ENCODE measurements around the gene RALGAPA1. TPM values are rescaled to one million over a fixed set of nuclear protein-coding genes. Genes with fewer than 3 reads are reported as not detected.
"Not testable (repeated sequence)": the region's sequence is repeated elsewhere in the genome, so short reads cannot be mapped to it uniquely, and the experiment has no call there.

The RALGAPA1 gene
- polyA plus RNA-seq, 1 donor, result 23.0 TPM

DNA sequence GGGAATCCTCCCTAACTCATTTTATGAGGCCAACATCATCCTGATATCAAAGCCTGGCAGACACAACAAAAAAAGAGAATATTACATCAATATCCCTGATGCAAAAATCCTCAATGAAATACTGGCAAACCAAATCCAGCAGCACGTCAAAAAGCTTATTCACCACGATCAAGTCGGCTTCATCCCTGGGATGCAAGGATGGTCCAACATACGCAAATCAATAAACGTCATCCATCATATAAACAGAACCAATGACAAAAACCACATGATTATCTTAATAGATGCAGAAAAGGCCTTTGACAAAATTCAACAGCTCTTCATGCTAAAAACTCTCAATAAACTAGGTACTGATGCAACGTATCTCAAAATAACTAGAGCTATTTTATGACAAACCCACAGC, 189.1 kb downstream of the RALGAPA1 start:
- not testable (repeated sequence) for DNase-seq

- not testable (repeated sequence) for DNase-seq
These were observed 189.6 kb downstream of the RALGAPA1 start for GRCh38 chr14:35619461-35619860.

DNA sequence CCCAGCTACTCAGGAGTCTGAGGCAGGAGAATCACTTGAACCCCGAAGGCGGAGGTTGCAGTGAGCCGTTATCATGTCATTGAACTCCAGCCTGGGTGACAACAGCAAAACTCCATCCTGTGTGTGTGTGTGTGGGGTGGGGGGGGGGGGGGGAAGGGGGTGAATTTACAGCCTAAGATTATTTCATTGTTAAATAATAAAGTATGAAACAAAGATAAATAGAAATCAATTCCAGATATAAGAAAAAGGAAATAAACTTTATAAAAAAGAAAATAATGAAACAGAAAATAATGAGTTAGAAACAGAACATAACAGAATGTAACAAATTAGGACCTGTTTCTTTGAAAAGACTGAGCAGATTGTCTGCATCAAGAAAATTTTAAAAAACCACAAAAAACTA, 191.6 kb downstream of the RALGAPA1 start:
- DNase-seq, result no peak

GRCh38 chr14:35607380-35607779, 201.7 kb downstream of the RALGAPA1 start:
- no peak for DNase-seq

- DNase-seq, result no peak
These were observed 208.8 kb downstream of the RALGAPA1 start for GRCh38 chr14:35600253-35600652.

- DNase-seq, result no peak
These were observed 214.5 kb downstream of the RALGAPA1 start for GRCh38 chr14:35594616-35595015.

GRCh38 chr14:35587373-35587772, 221.7 kb downstream of the RALGAPA1 start:
- DNase-seq, result not testable (repeated sequence)

GRCh38 chr14:35578639-35579038, 230.5 kb downstream of the RALGAPA1 start:
- no peak for DNase-seq

DNA sequence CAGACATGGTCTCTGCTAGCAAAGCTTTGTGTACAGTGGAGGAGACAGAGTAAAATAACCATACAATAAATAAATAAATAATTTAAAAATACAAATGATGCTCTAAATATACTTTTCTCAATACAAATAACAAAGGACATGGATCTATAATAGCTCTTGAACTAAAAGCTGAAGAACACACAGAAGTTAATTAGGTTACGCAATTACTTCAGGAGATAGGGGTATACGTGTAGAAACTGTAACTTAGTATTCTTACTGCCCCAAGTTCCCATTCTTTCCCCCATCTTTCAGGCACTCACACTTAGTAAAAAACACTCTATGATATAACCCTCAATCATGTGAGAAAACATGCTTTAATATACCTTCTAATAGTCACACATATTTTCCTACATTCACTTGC, 231.0 kb downstream of the RALGAPA1 start:
- no peak for DNase-seq

- no peak for DNase-seq
These were observed 232.2 kb downstream of the RALGAPA1 start for GRCh38 chr14:35576856-35577255.

DNA sequence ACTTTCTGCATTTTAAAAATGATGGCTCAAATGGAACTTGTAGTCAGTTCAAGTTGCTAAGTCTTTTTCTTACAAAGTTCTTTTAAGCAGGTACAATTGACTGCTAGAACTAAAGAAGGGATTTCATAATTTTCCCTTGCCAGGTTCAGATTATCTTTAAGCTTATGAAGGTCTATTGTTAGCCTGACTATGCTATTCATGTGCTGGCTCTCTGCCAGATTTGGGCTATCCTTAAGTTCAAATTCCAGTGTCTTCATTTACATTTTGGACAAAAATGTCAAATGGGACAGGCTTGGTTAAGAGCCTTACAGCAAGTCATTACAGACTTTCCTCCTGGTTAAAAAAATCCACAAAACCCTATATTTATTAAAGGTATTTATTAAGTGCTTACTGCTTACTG, 232.8 kb downstream of the RALGAPA1 start:
- no peak for DNase-seq

DNA sequence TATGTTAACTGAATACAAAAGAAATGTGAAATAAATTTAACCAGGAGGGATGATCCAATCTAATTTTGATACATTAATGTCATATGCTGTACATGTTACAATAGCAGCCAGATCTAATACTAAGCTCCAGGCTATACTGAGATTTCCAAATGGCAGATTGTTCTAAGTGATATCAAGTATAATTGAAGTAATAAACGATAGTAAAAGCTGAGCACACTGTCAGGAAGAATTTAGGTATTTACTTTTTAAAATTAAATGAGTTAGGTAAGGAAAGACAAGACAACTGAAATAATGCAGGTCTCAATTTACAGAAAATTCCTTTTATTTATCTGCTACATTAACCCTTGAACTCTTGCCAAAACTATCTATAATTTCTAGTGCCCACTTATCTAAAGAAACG, 235.2 kb downstream of the RALGAPA1 start:
- DNase-seq, result no peak

GRCh38 chr14:35571598-35571997, 237.5 kb downstream of the RALGAPA1 start:
- DNase-seq, result no peak

DNA sequence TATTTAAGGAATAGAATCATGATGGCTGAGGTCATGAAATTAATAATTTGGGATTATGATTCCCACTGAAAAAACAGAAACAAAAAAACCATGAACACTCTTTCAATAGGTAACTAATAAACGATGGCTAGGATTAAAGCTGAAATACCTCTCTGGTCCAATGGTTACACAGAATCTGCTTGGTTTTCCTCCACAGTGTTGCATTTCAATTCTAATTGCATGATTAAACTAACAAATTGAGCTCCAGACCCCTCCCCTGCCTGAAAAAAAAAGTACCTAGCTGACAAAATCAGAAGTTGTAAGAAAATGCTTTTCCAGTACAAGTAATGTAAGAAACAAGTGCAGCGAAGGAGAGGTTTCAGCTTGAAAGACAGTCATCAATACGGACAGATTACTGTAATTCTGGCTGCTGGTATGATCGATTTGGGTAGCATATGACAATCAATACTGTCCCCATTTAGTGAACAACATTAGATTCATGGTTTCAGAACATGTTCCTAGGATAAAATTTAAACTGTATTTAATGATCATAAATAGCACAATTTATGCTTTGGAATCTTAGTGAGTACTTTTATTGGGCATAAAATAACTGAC, 243.1 kb downstream of the RALGAPA1 start:
- DNase-seq, result no peak

GRCh38 chr14:35558680-35559079, 250.4 kb downstream of the RALGAPA1 start:
- no peak for DNase-seq

DNA sequence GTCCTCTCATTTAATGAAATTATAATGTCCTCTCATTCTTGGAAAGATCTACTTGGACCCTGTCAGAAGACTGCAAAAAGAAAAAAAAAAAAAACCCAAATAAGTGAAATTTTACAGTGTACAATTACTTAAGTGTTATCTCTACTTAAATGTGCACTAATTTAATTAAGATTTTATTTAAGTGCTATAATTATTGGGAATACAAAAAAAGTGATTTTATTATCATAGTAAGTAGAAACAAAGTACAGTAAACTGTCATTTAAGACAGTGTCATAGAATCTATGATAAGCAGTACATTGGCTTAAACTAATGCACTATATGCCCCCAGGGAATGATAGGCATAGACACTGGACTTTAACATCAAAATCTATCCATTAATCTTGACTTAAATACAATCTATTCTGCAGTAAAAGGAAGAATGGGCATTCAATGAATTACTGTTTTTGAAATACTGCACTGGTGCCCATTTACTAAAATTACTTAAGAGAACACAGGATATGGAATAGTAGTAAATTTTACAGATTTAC, 251.8 kb downstream of the RALGAPA1 start:
- no peak for DNase-seq

DNA sequence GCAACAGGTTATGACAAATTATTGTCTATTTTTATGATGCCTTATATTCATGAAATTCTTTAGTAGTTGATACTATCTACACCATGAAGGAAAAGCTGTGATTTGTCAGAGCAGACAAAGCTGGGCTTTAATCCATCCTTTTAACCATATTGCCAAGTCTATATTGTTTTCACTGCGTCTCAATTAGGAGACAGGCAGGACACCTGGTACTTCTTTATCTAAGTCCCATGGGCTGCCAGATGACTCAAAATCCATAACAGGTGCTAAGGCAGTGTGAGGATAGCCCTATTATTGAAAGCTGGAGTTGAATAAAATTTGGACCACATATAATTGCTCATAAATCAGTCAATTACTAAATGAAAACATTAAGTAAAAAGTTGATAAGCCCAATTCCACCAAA, 252.5 kb downstream of the RALGAPA1 start:
- no peak for DNase-seq

DNA sequence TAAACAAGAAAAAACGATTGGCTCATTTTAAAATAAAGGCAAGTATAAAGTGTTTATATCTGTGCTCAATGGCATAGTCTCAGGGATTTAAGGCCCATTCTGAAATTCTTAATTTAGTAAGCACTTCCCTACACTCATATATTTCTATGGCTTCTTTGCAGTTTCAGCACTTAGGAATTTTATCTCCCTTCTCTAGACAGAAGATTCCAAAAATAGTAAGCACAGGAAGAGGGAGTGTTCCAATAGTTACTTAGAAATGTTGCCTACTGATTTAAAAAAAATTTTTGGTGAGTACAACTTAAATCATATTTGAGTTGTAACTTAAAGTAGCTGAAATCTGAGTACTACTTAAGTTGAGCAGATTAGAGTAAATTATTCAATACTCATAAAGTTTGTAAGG, 255.3 kb downstream of the RALGAPA1 start:
- DNase-seq, result no peak

DNA sequence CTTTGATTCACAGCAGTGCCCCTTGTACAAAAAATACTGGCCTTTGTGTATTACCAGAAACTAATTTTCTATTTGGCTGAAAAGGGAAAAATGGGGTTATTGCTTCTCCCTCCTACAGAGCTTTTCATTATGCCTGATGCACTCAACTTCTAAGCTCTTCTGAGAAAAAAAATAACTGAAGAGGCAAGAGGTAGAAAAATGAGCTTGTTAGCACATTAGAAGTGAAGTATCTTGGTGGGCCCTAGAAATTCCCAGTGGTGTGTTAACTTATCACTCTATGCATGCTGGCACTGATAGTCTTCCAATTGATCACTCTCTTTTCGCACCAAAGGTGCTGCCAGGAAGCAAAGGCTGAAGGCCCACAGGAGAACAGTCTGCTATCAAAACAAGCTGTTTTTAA, 258.0 kb downstream of the RALGAPA1 start:
- DNase-seq, result no peak

DNA sequence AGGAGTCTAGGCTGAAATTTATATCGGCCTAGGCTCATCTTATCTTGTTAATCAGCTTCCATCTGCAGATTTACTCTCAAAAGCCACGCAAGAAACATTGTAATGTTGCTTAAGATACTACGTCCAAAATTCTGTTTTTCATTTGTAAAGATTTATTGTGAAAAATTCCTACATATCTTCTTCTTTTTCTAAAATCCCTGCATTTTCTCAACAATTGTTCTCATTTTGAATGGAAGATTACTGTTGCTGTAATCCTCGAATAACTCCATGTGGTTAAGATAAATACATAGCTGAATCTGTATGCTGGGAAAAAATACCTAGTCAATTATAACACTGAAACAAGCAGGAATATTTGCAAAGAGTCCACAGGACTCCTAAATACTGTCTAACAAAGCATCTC, 259.5 kb downstream of the RALGAPA1 start:
- DNase-seq, result no peak

- no peak for DNase-seq
These were observed 266.1 kb downstream of the RALGAPA1 start for GRCh38 chr14:35543006-35543405.

GRCh38 chr14:35539969-35540368, 269.1 kb downstream of the RALGAPA1 start:
- no peak for DNase-seq

DNA sequence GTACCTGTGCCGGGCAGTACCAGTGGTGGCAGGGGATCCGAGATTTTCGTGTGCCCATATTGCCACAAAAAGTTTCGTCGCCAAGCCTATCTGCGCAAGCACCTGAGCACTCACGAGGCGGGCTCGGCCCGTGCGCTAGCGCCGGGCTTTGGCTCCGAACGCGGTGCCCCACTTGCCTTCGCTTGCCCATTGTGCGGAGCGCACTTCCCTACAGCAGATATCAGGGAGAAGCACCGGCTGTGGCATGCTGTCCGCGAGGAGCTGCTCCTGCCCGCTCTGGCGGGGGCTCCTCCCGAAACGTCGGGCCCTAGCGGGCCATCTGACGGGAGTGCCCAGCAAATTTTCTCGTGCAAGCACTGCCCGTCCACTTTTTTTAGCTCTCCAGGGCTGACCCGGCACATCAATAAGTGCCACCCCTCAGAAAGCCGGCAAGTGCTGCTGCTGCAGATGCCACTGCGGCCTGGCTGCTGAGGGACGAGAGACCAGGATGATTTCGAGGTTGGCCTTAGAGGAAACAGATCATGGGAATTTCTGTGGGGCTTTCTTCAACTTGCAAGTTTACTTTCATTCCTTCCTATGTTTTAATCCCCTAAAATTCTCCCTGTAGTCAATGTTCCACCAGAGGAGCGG, 273.5 kb downstream of the RALGAPA1 start:
- DNase-seq, result no peak

DNA sequence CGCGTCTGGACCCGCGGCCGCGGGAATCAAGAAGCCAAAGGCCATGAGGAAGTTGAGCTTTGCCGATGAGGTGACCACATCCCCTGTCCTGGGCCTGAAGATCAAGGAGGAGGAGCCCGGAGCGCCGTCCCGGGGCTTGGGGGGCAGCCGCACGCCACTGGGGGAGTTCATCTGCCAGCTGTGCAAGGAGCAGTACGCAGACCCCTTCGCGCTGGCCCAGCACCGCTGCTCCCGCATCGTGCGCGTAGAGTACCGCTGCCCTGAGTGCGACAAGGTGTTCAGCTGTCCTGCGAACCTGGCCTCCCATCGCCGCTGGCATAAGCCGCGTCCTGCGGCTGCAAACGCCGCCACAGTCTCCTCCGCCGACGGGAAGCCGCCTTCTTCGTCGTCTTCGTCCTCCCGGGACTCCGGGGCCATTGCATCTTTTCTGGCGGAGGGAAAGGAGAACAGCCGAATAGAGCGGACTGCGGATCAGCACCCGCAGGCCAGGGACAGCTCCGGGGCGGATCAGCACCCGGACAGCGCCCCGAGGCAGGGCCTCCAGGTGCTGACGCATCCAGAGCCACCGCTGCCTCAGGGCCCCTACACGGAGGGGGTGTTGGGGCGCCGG, 274.1 kb downstream of the RALGAPA1 start:
- DNase-seq, result peak; percentile 80

Data from hindlimb muscle (tissue), 1 donor.